ENCODE data around the gene DDR1. TPM values are rescaled to one million over a fixed set of nuclear protein-coding genes. Genes with fewer than 3 reads are reported as not detected.

DDR1 gene
- total RNA-seq, 1 experiment from 2014 or later, result 580 TPM

GRCh38 chr6:30932665-30933365 is 48.5 kb downstream of the DDR1 start:
- H3K4me3 Mint-ChIP-seq (ENCODE audit: low read depth, unreplicated experiment), result peak overlapping the region; percentile 74
- intact Hi-C loops (cut with micrococcal nuclease; ENCODE audit: unreplicated experiment), result loop anchor here (10.0 kb wide), 1 partner anchor 72 kb away; no protein-coding TSS in a partner anchor
- no peaks in the 10 kb centered on the region for H3K27me3 Mint-ChIP-seq (ENCODE audit: unreplicated experiment)
- no peak for TF ChIP-seq CTCF (IDR thresholded peaks at IDR 0.05; ENCODE audit: unreplicated experiment)
- BruUV-seq (replicated peaks), result TSS peak; percentile 55
- H3K27ac Mint-ChIP-seq (ENCODE audit: unreplicated experiment), result peak overlapping the region; percentile 96
- peaks cover 66% of the 10 kb centered on the region for H3K4me1 Mint-ChIP-seq (ENCODE audit: low read depth, unreplicated experiment)
- peaks cover 25% of the 10 kb centered on the region for H3K36me3 Mint-ChIP-seq (ENCODE audit: insufficient read depth, unreplicated experiment)
- DNase-seq, result peak; percentile 26
- peaks cover 4% of the 10 kb centered on the region for H3K9me3 Mint-ChIP-seq (ENCODE audit: low read depth, unreplicated experiment)
- CTCF ChIA-PET, result interaction anchor here (0.7 to 2.5 kb wide), 5 partner anchors 9 to 72 kb away, joined by 3 to 13 read pairs (median 6); no protein-coding TSS in a partner anchor

GRCh38 chr6:30935018-30935417 is 50.7 kb downstream of the DDR1 start:
- Mint-ChIP-seq H3K4me1 (ENCODE audit: low read depth, unreplicated experiment) (peaks cover 68% of the 10 kb centered on the region), H3K36me3 (ENCODE audit: insufficient read depth, unreplicated experiment) (peaks cover 25% of the 10 kb centered on the region), H3K9me3 (ENCODE audit: low read depth, unreplicated experiment) (no peaks in the 10 kb centered on the region), H3K27ac (ENCODE audit: unreplicated experiment) (peak overlapping the region; percentile 67), H3K27me3 (ENCODE audit: unreplicated experiment) (no peaks in the 10 kb centered on the region), H3K4me3 (ENCODE audit: low read depth, unreplicated experiment) (no peak overlapping the region)
- CTCF ChIA-PET, result interaction anchor here (0.6 to 1.2 kb wide), 9 partner anchors 9 to 145 kb away, joined by 3 to 7 read pairs (median 4); partner anchors contain the start of gene VARS2
- DNase-seq, result peak; percentile 83
- BruUV-seq (replicated peaks), result no TSS peak
- TF ChIP-seq CTCF (IDR thresholded peaks at IDR 0.05; ENCODE audit: unreplicated experiment), result no peak
- intact Hi-C loops (cut with micrococcal nuclease; ENCODE audit: unreplicated experiment), result loop anchor here (10.0 kb wide), 1 partner anchor 70 kb away; no protein-coding TSS in a partner anchor

DNA sequence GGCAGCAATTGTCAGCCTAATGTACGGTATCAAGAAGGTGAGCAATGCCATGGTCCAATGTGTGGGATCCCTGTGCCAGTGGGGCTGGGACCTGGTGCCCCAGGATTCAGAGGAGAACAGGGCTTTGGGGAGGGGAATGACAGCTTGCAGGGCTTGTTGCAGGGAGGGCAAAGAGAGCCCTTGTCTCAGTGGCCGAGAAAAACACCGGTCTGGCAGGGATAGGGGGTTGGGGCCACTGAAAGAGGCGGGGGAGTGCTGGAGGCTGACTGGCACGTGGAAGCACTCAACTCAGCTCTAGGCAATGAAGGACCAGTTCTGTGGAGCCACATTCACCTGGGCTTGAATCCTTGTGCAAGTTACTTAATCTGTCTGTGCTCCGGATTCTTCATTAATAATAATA is 52.9 kb downstream of the DDR1 start:
- Mint-ChIP-seq H3K4me3 (ENCODE audit: low read depth, unreplicated experiment) (no peak overlapping the region), H3K36me3 (ENCODE audit: insufficient read depth, unreplicated experiment) (peaks cover 13% of the 10 kb centered on the region), H3K9me3 (ENCODE audit: low read depth, unreplicated experiment) (no peaks in the 10 kb centered on the region), H3K4me1 (ENCODE audit: low read depth, unreplicated experiment) (peaks cover 67% of the 10 kb centered on the region), H3K27me3 (ENCODE audit: unreplicated experiment) (no peaks in the 10 kb centered on the region), H3K27ac (ENCODE audit: unreplicated experiment) (no peak overlapping the region)
- DNase-seq, result no peak
- intact Hi-C loops (cut with micrococcal nuclease; ENCODE audit: unreplicated experiment), result loop anchor here (10.0 kb wide), 1 partner anchor 68 kb away; no protein-coding TSS in a partner anchor
- CTCF ChIA-PET, result no interaction called here
- no TSS peak for BruUV-seq (replicated peaks)
- TF ChIP-seq CTCF (IDR thresholded peaks at IDR 0.05; ENCODE audit: unreplicated experiment), result no peak

GRCh38 chr6:30938730-30939129 is 54.4 kb downstream of the DDR1 start:
- Mint-ChIP-seq H3K27ac (ENCODE audit: unreplicated experiment) (no peak overlapping the region), H3K4me1 (ENCODE audit: low read depth, unreplicated experiment) (peaks cover 65% of the 10 kb centered on the region), H3K9me3 (ENCODE audit: low read depth, unreplicated experiment) (no peaks in the 10 kb centered on the region), H3K36me3 (ENCODE audit: insufficient read depth, unreplicated experiment) (peaks cover 5% of the 10 kb centered on the region), H3K27me3 (ENCODE audit: unreplicated experiment) (no peaks in the 10 kb centered on the region), H3K4me3 (ENCODE audit: low read depth, unreplicated experiment) (no peak overlapping the region)
- TF ChIP-seq CTCF (IDR thresholded peaks at IDR 0.05; ENCODE audit: unreplicated experiment), result no peak
- CTCF ChIA-PET, result interaction anchor here (1.0 to 1.4 kb wide), 3 partner anchors 9 to 132 kb away, joined by 3 to 4 read pairs (median 3); no protein-coding TSS in a partner anchor
- DNase-seq, result no peak
- BruUV-seq (replicated peaks), result no TSS peak
- intact Hi-C loops (cut with micrococcal nuclease; ENCODE audit: unreplicated experiment), result loop anchor here (10.0 kb wide), 1 partner anchor 66 kb away; no protein-coding TSS in a partner anchor
